Suprapubic skin (tissue), 4 donors: Measurements from ENCODE around the gene GATAD2A. TPM values are rescaled to one million over a fixed set of nuclear protein-coding genes. Genes with fewer than 3 reads are reported as not detected.

Experiments used
- DNase-seq, 2 donors: peaks; one replicate each; pipeline ENCODE4 v3.0.0-alpha.2; 2019; ENCODE audit warnings: low spot score in 2 of 2
- H3K27ac ChIP-seq: fragments of 200-600 bp; sonication (generic); one replicate; pipeline ENCODE4 v1.5.1; 2019
- H3K27me3 ChIP-seq: fragments of 200-600 bp; sonication (generic); one replicate; pipeline ENCODE4 v1.5.1; 2019
- H3K36me3 ChIP-seq: fragments of 200-600 bp; sonication (generic); one replicate; pipeline ENCODE4 v1.5.1; 2019
- H3K4me1 ChIP-seq: fragments of 200-600 bp; sonication (generic); one replicate; pipeline ENCODE4 v1.5.1; 2019
- H3K4me3 ChIP-seq: fragments of 200-600 bp; sonication (generic); one replicate; pipeline ENCODE4 v1.5.1; 2019; ENCODE audit warnings: mild to moderate bottlenecking
- H3K9me3 ChIP-seq: fragments of 200-600 bp; sonication (generic); one replicate; pipeline ENCODE4 v1.5.1; 2019
- CTCF ChIP-seq, 2 donors: fragments of 200-600 bp in 1 of 2; fragments of 450-650 bp in 1 of 2; sonication (generic) in 1 of 2; IDR thresholded peaks; one replicate each; pipeline ENCODE4 v1.5.1; 2016 to 2019; ENCODE audit warnings: antibody characterized with exemption in 2 of 2, mild to moderate bottlenecking in 1 of 2, moderate library complexity in 1 of 2
- EP300 ChIP-seq: sonication (generic); formaldehyde crosslinking; IDR thresholded peaks from one replicate; pipeline ENCODE4 v1.6.1; 2017; ENCODE audit warnings: antibody characterized with exemption
- POLR2A ChIP-seq, 2 donors: fragments of 450-650 bp; IDR thresholded peaks; one replicate each; pipeline ENCODE4 v1.6.1; 2017; ENCODE audit warnings: antibody characterized with exemption in 2 of 2, mild to moderate bottlenecking in 2 of 2, moderate library complexity in 2 of 2
- POLR2AphosphoS5 ChIP-seq, 3 donors: sonication (generic); formaldehyde crosslinking; IDR thresholded peaks; one replicate each; pipeline ENCODE4 v1.6.1; 2017; ENCODE audit warnings: antibody characterized with exemption in 3 of 3
- WGBS: methylation state at CpG from one replicate; pipeline ENCODE4 v1.1.5; 2018; 5-methylcytosine and 5-hydroxymethylcytosine counted together
- total RNA-seq, 4 donors: library from RNA; depleted of rRNA; stranded (reverse); fragments of >200 nt; gene quantifications; one replicate each; pipeline ENCODE4 v1.1.0, GENCODE V29; 2016

Gene GATAD2A
- total RNA-seq, 4 donors from 2014 or later: 83.1 to 88.8 (median 86.4) TPM

GRCh38 chr19:19443902-19444680 is 38.6 kb downstream of the GATAD2A start:
- Histone ChIP-seq H3K27me3 (no peaks in the 10 kb centered on the region), H3K4me3 (no peak overlapping the region), H3K27ac (no peak overlapping the region), H3K9me3 (no peaks in the 10 kb centered on the region), H3K4me1 (peaks cover 27% of the 10 kb centered on the region), H3K36me3 (no peaks in the 10 kb centered on the region)
- no peak for TF ChIP-seq POLR2A (IDR thresholded peaks at IDR 0.05)
- no peak for TF ChIP-seq EP300
- TF ChIP-seq POLR2AphosphoS5 (IDR thresholded peaks at IDR 0.05): no peak
- no peak for TF ChIP-seq CTCF (IDR thresholded peaks at IDR 0.05)
- WGBS: 93% methylated on average over 11 of the region's 11 CpGs
- DNase-seq: no peak

- Histone ChIP-seq H3K27me3 (no peaks in the 10 kb centered on the region), H3K4me1 (peaks cover 24% of the 10 kb centered on the region), H3K27ac (no peak overlapping the region), H3K9me3 (no peaks in the 10 kb centered on the region), H3K36me3 (no peaks in the 10 kb centered on the region), H3K4me3 (no peak overlapping the region)
- no peak for DNase-seq
- 70% methylated on average over 4 of the region's 4 CpGs for WGBS
- TF ChIP-seq EP300 (no peak), POLR2AphosphoS5 (IDR thresholded peaks at IDR 0.05) (no peak), POLR2A (IDR thresholded peaks at IDR 0.05) (no peak), CTCF (IDR thresholded peaks at IDR 0.05) (no peak)
Measured at GRCh38 chr19:19444681-19445155, 39.2 kb downstream of the GATAD2A start.

- peaks cover 24% of the 10 kb centered on the region for H3K4me1 ChIP-seq
Measured at GRCh38 chr19:19445288-19445687, 39.8 kb downstream of the GATAD2A start.

GRCh38 chr19:19445911-19446361 is 40.5 kb downstream of the GATAD2A start:
- WGBS: 67% methylated on average over 9 of the region's 9 CpGs
- Histone ChIP-seq H3K4me1 (peaks cover 24% of the 10 kb centered on the region), H3K27ac (no peak overlapping the region)

More at GRCh38 chr19:19445288-19445687, 39.8 kb downstream of the GATAD2A start:
- no peak for TF ChIP-seq CTCF (IDR thresholded peaks at IDR 0.05)
- no peak for TF ChIP-seq POLR2AphosphoS5 (IDR thresholded peaks at IDR 0.05)
- no peak for TF ChIP-seq POLR2A (IDR thresholded peaks at IDR 0.05)
- no peak for TF ChIP-seq EP300
- Histone ChIP-seq H3K36me3 (no peaks in the 10 kb centered on the region), H3K27me3 (no peaks in the 10 kb centered on the region), H3K9me3 (no peaks in the 10 kb centered on the region), H3K4me3 (no peak overlapping the region), H3K27ac (no peak overlapping the region)
- WGBS: 9% methylated on average over 1 of the region's 1 CpG
- no peak for DNase-seq

More at GRCh38 chr19:19445911-19446361, 40.5 kb downstream of the GATAD2A start:
- Histone ChIP-seq H3K36me3 (no peaks in the 10 kb centered on the region), H3K4me3 (no peak overlapping the region), H3K9me3 (no peaks in the 10 kb centered on the region), H3K27me3 (no peaks in the 10 kb centered on the region)
- no peak for TF ChIP-seq POLR2A (IDR thresholded peaks at IDR 0.05)
- TF ChIP-seq EP300: no peak
- TF ChIP-seq POLR2AphosphoS5 (IDR thresholded peaks at IDR 0.05): no peak
- no peak for TF ChIP-seq CTCF (IDR thresholded peaks at IDR 0.05)
- no peak for DNase-seq
